Upper lobe of right lung (tissue), 1 donor: Measurements from ENCODE around the gene CUX1. TPM values are rescaled to one million over a fixed set of nuclear protein-coding genes. Genes with fewer than 3 reads are reported as not detected.

ENCODE experiments used
- ATAC-seq: fragments of 200-7000 bp; cut with Tn5 transposase; one replicate; pipeline ENCODE4 v1.9.1; 2020; ENCODE audit warnings: mild to moderate bottlenecking, moderate library complexity
- DNase-seq: peaks from one replicate; pipeline ENCODE4 v3.0.0-alpha.2; 2020
- H3K27ac ChIP-seq: fragments of 200-600 bp; one replicate; pipeline ENCODE4 v1.8.0; 2022
- H3K27me3 ChIP-seq: fragments of 200-600 bp; one replicate; pipeline ENCODE4 v1.8.0; 2022; ENCODE audit warnings: mild to moderate bottlenecking
- H3K36me3 ChIP-seq: fragments of 200-600 bp; one replicate; pipeline ENCODE4 v1.8.0; 2022
- H3K4me1 ChIP-seq: fragments of 200-600 bp; one replicate; pipeline ENCODE4 v1.8.0; 2022
- H3K4me3 ChIP-seq: fragments of 200-600 bp; one replicate; pipeline ENCODE4 v1.8.0; 2022; ENCODE audit warnings: mild to moderate bottlenecking
- H3K9me3 ChIP-seq: fragments of 200-600 bp; one replicate; pipeline ENCODE4 v1.8.0; 2022
- intact Hi-C: fragments of 100-400 bp; cut with DNase I; formaldehyde crosslinking; loops from one replicate; pipeline ENCODE4 v1.11.0; 2022
- total RNA-seq: library from RNA; stranded (reverse); fragmentation: NEBNext Ultra II Directional; extraction: Animal tissue kit (Norgen Biotek cat#: 25700); gene quantifications from one replicate; pipeline ENCODE4 v1.2.1, GENCODE V29; 2021
- TF ChIP-seq, protein P1 (sequence below): fragments of 200-600 bp; IDR thresholded peaks from one replicate; pipeline ENCODE4 v1.8.0; 2022; ENCODE audit warnings: antibody characterized with exemption
- donor health status: DM: no; HTN: yes; CAD: no; lungs with severe emphysema.

Gene CUX1
- total RNA-seq, 1 donor from 2014 or later: 132 TPM

DNA sequence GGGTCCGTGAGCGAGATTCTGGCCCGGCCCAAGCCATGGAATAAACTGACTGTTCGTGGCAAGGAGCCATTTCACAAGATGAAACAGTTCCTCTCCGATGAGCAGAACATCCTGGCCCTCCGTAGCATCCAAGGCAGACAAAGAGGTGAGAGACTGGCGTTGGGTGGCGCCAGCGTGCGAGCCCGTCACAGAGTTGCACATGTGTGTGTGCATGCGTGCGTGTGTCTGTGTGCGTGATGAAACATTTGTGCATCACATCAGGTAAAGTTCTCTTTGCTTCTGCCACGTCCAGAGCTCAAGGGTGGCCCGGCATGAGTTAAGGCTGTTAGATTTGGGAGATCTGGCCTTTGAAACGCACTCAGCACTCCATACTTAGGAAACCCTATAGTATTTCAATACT, 379.7 kb downstream of the CUX1 start:
- H3K9me3 ChIP-seq: no peaks in the 10 kb centered on the region
- no peak overlapping the region for H3K27ac ChIP-seq
- no peaks in the 10 kb centered on the region for H3K27me3 ChIP-seq
- peaks cover 93% of the 10 kb centered on the region for H3K36me3 ChIP-seq
- no peak overlapping the region for H3K4me3 ChIP-seq
- no peaks in the 10 kb centered on the region for H3K4me1 ChIP-seq
- DNase-seq (no peak), ATAC-seq (no peak)
- TF ChIP-seq, protein P1, sequence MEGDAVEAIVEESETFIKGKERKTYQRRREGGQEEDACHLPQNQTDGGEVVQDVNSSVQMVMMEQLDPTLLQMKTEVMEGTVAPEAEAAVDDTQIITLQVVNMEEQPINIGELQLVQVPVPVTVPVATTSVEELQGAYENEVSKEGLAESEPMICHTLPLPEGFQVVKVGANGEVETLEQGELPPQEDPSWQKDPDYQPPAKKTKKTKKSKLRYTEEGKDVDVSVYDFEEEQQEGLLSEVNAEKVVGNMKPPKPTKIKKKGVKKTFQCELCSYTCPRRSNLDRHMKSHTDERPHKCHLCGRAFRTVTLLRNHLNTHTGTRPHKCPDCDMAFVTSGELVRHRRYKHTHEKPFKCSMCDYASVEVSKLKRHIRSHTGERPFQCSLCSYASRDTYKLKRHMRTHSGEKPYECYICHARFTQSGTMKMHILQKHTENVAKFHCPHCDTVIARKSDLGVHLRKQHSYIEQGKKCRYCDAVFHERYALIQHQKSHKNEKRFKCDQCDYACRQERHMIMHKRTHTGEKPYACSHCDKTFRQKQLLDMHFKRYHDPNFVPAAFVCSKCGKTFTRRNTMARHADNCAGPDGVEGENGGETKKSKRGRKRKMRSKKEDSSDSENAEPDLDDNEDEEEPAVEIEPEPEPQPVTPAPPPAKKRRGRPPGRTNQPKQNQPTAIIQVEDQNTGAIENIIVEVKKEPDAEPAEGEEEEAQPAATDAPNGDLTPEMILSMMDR: no peak
- intact Hi-C loops: no loop called here

DNA sequence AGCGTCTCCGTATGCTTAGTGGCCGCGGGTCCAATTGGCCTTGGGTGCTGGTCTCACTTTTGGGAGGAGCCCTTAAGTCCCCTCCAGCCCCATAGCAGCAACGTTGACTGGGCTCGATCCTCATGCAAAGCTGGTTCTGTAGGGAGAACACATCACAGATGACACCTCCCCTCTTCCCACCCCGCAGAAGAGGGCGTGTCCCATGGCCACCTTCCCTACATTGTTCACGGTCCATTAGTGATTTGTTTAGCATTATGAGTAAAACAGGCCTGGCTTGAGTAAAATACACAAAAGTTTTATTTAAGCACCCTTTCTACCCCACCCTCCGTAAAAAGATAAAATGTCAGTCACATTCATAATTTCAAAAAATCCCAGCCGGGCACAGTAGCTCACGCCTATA, 380.2 kb downstream of the CUX1 start:
- intact Hi-C loops: no loop called here
- TF ChIP-seq, protein P1: no peak
- no peaks in the 10 kb centered on the region for H3K9me3 ChIP-seq
- ATAC-seq (no peak), DNase-seq (no peak)
- no peaks in the 10 kb centered on the region for H3K27me3 ChIP-seq
- no peak overlapping the region for H3K27ac ChIP-seq
- H3K4me3 ChIP-seq: no peak overlapping the region
- peaks cover 93% of the 10 kb centered on the region for H3K36me3 ChIP-seq
- H3K4me1 ChIP-seq: no peaks in the 10 kb centered on the region

DNA sequence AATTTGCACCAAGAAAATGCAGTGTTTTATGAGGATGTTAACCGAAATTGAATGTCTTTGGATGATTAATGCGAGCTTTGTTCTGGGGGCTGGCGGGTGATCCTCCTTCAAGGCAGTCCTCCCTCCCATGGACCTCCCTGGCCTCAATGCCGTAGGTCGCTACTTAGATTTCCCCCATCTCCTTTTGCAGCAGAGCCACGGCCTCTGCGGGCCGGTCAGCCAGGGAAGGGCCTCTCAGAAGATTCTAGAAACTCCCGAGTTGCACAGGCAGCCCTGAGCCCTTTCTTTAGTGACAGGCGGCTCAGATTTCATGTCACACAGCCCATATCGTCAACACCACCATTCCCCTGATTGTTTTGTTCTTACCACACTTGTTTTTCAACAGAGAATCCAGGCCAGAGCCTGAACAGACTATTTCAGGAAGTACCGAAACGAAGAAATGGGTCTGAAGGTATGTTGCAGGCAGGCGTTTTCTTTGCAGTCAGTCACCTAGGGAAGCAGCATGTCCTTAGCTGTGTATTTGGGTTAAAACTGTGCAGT, 381.1 kb downstream of the CUX1 start:
- no peaks in the 10 kb centered on the region for H3K27me3 ChIP-seq
- no peak overlapping the region for H3K4me3 ChIP-seq
- DNase-seq (no peak), ATAC-seq (no peak)
- intact Hi-C loops: no loop called here
- TF ChIP-seq, protein P1: no peak
- no peaks in the 10 kb centered on the region for H3K4me1 ChIP-seq
- H3K27ac ChIP-seq: no peak overlapping the region
- peaks cover 93% of the 10 kb centered on the region for H3K36me3 ChIP-seq
- H3K9me3 ChIP-seq: no peaks in the 10 kb centered on the region

DNA sequence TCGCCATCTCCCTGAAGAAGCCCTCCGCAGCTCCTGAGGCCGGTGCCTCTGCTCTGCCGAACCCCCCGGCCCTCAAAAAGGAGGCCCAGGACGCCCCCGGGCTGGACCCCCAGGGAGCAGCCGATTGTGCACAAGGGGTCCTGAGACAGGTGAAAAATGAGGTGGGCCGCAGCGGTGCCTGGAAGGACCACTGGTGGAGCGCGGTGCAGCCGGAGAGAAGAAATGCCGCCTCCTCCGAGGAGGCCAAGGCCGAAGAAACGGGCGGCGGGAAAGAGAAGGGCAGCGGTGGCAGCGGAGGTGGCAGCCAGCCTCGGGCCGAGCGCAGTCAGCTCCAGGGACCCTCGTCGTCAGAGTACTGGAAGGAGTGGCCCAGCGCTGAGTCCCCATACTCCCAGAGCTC, 384.1 kb downstream of the CUX1 start:
- TF ChIP-seq, protein P1: no peak
- H3K27me3 ChIP-seq: no peaks in the 10 kb centered on the region
- ATAC-seq (no peak), DNase-seq (no peak)
- H3K27ac ChIP-seq: no peak overlapping the region
- peaks cover 96% of the 10 kb centered on the region for H3K36me3 ChIP-seq
- intact Hi-C loops: no loop called here
- no peak overlapping the region for H3K4me3 ChIP-seq
- no peaks in the 10 kb centered on the region for H3K4me1 ChIP-seq
- H3K9me3 ChIP-seq: no peaks in the 10 kb centered on the region

DNA sequence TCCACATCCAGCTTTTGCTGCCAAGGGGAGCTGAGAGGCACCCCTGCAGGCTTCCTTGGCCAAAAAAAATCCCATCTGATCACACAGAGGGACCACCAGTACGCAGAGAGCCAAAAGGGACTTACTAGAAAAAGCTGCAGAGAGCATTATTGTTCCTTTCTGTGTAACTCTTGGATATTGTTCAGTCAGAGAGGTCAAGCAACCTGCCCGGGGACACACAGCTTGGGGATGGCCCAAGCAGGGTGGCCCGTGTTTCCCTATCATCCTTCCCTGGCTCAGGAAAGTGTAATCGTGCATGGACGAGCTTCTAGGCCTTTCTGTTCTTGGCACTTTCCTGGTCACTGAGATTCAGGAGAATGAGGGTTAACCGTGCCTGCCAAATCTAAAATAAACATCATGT, 385.1 kb downstream of the CUX1 start:
- ATAC-seq (no peak), DNase-seq (no peak)
- no peaks in the 10 kb centered on the region for H3K4me1 ChIP-seq
- intact Hi-C loops: no loop called here
- TF ChIP-seq, protein P1: no peak
- no peaks in the 10 kb centered on the region for H3K27me3 ChIP-seq
- H3K9me3 ChIP-seq: no peaks in the 10 kb centered on the region
- H3K4me3 ChIP-seq: no peak overlapping the region
- peaks cover 93% of the 10 kb centered on the region for H3K36me3 ChIP-seq
- no peak overlapping the region for H3K27ac ChIP-seq

DNA sequence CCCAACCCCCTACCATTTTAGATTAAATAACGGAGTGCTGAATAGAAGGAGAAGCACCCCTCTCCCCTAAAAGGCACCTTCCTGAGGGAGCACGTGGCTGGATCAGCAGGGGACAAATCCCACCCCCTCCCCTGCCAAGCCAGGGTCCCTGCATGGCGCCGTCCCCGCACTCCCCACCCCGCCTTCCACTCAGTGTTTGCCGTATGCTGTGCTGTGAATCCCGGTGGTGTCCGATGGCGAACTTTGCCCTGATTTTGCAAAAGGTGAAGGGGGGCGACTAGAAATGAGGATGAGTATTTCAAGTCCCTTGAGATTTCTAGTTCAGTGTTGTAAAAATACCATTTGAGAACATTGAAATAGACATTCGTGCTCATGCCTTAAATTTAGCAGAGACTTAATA, 385.8 kb downstream of the CUX1 start:
- ATAC-seq (no peak), DNase-seq (no peak)
- H3K9me3 ChIP-seq: no peaks in the 10 kb centered on the region
- intact Hi-C loops: no loop called here
- no peak overlapping the region for H3K27ac ChIP-seq
- H3K4me3 ChIP-seq: no peak overlapping the region
- H3K4me1 ChIP-seq: no peaks in the 10 kb centered on the region
- TF ChIP-seq, protein P1: no peak
- peaks cover 93% of the 10 kb centered on the region for H3K36me3 ChIP-seq
- H3K27me3 ChIP-seq: no peaks in the 10 kb centered on the region
